Measurements from ENCODE around the gene KCNK6. TPM values are rescaled to one million over a fixed set of nuclear protein-coding genes. Genes with fewer than 3 reads are reported as not detected.

KCNK6 gene
- total and polyA plus RNA-seq, 4 experiments from 2014 or later, result 1.3 to 14.9 (median 11.0) TPM

GRCh38 chr19:38285567-38285966 is 34.1 kb upstream of the KCNK6 start:
- no peak overlapping the region for H3K27ac ChIP-seq (ENCODE audit: low read depth, low read length)
- H3K4me1 ChIP-seq (ENCODE audit: insufficient read depth, low read length), result peaks cover 12% of the 10 kb centered on the region
- DNase-seq, result no peak
- peaks cover 4% of the 10 kb centered on the region for H3K36me3 ChIP-seq (ENCODE audit: insufficient read depth, low read length)
- H3K9me3 Mint-ChIP-seq, result no peaks in the 10 kb centered on the region
- H3K9me3 ChIP-seq (ENCODE audit: control insufficient read depth in 1 of 2, low read length in 2 of 2), result no peaks in the 10 kb centered on the region
- no peak overlapping the region for H3K27ac Mint-ChIP-seq
- CTCF ChIA-PET (ENCODE audit: partially characterized antibody), result interaction anchor here (1.1 kb wide), 1 partner anchor 41 kb away, joined by 3 read pairs; no protein-coding TSS in a partner anchor
- intact Hi-C loops (cut with micrococcal nuclease), result no loop called here
- no peaks in the 10 kb centered on the region for H3K27me3 Mint-ChIP-seq
- H3K36me3 Mint-ChIP-seq, result peaks cover 9 to 19% of the 10 kb centered on the region in 2 donors
- no peaks in the 10 kb centered on the region for H3K27me3 ChIP-seq (ENCODE audit: insufficient read depth, low read length)
- H3K4me1 Mint-ChIP-seq, result peaks cover 7 to 15% (median 10%) of the 10 kb centered on the region in 4 donors
- H3K4me3 Mint-ChIP-seq, result no peak overlapping the region
- POLR2A ChIA-PET (ENCODE audit: partially characterized antibody), result no interaction called here
- H3K4me3 ChIP-seq (ENCODE audit: low read length in 2 of 2), result no peak overlapping the region

GRCh38 chr19:38287604-38288003 is 32.0 kb upstream of the KCNK6 start:
- H3K27me3 Mint-ChIP-seq, result no peaks in the 10 kb centered on the region
- intact Hi-C loops (cut with micrococcal nuclease), result no loop called here
- peaks cover 5% of the 10 kb centered on the region for H3K36me3 ChIP-seq (ENCODE audit: insufficient read depth, low read length)
- H3K27ac Mint-ChIP-seq, result no peak overlapping the region
- H3K9me3 Mint-ChIP-seq, result no peaks in the 10 kb centered on the region
- no peak overlapping the region for H3K27ac ChIP-seq (ENCODE audit: low read depth, low read length)
- POLR2A ChIA-PET (ENCODE audit: partially characterized antibody), result no interaction called here
- no peak for DNase-seq
- peaks cover 15 to 32% of the 10 kb centered on the region in 2 donors for H3K36me3 Mint-ChIP-seq
- H3K4me3 Mint-ChIP-seq, result no peak overlapping the region
- H3K4me3 ChIP-seq (ENCODE audit: low read length in 2 of 2), result no peak overlapping the region
- H3K27me3 ChIP-seq (ENCODE audit: insufficient read depth, low read length), result no peaks in the 10 kb centered on the region
- CTCF ChIA-PET (ENCODE audit: partially characterized antibody), result no interaction called here
- H3K4me1 Mint-ChIP-seq, result peaks cover 0 to 4% (median under 1%) of the 10 kb centered on the region in 4 donors
- H3K9me3 ChIP-seq (ENCODE audit: control insufficient read depth in 1 of 2, low read length in 2 of 2), result no peaks in the 10 kb centered on the region
- H3K4me1 ChIP-seq (ENCODE audit: insufficient read depth, low read length), result peaks cover 2% of the 10 kb centered on the region

- no peaks in the 10 kb centered on the region for H3K4me1 Mint-ChIP-seq
- no peaks in the 10 kb centered on the region for H3K27me3 ChIP-seq (ENCODE audit: insufficient read depth, low read length)
- H3K4me3 ChIP-seq (ENCODE audit: low read length in 2 of 2), result no peak overlapping the region
- no peak for DNase-seq
- H3K36me3 ChIP-seq (ENCODE audit: insufficient read depth, low read length), result peaks cover 5% of the 10 kb centered on the region
- ChIA-PET CTCF (ENCODE audit: partially characterized antibody) (no interaction called here), POLR2A (ENCODE audit: partially characterized antibody) (no interaction called here)
- intact Hi-C loops (cut with micrococcal nuclease), result no loop called here
- H3K36me3 Mint-ChIP-seq, result peaks cover 15 to 36% of the 10 kb centered on the region in 2 donors
- H3K27ac Mint-ChIP-seq, result no peak overlapping the region
- H3K4me1 ChIP-seq (ENCODE audit: insufficient read depth, low read length), result no peaks in the 10 kb centered on the region
- no peak overlapping the region for H3K4me3 Mint-ChIP-seq
- no peaks in the 10 kb centered on the region for H3K9me3 Mint-ChIP-seq
- H3K27me3 Mint-ChIP-seq, result no peaks in the 10 kb centered on the region
- no peaks in the 10 kb centered on the region for H3K9me3 ChIP-seq (ENCODE audit: control insufficient read depth in 1 of 2, low read length in 2 of 2)
- H3K27ac ChIP-seq (ENCODE audit: low read depth, low read length), result no peak overlapping the region
Observed at GRCh38 chr19:38288123-38288855, 31.4 kb upstream of the KCNK6 start.

DNA sequence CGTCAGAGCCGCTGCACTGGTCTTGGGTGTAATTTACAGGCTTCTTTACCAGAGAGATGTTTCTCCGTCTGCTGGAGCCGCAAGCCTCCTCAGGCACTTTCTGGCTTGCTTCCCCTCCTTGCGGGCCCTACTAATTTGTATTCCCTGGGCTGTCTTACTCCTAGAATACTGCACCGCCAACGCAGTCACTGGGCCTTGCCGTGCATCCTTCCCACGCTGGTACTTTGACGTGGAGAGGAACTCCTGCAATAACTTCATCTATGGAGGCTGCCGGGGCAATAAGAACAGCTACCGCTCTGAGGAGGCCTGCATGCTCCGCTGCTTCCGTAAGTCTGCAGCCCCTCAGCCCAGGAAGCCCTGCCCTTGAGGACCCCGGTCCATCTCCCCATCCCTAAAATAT is 29.7 kb upstream of the KCNK6 start:
- intact Hi-C loops (cut with micrococcal nuclease), result no loop called here
- DNase-seq, result no peak
- Mint-ChIP-seq H3K36me3 (peaks cover 15 to 34% of the 10 kb centered on the region in 2 donors), H3K9me3 (no peaks in the 10 kb centered on the region), H3K4me1 (no peaks in the 10 kb centered on the region), H3K27ac (no peak overlapping the region), H3K27me3 (no peaks in the 10 kb centered on the region), H3K4me3 (no peak overlapping the region)
- Histone ChIP-seq H3K36me3 (ENCODE audit: insufficient read depth, low read length) (peaks cover 5% of the 10 kb centered on the region), H3K9me3 (ENCODE audit: control insufficient read depth in 1 of 2, low read length in 2 of 2) (no peaks in the 10 kb centered on the region), H3K27ac (ENCODE audit: low read depth, low read length) (no peak overlapping the region), H3K4me1 (ENCODE audit: insufficient read depth, low read length) (no peaks in the 10 kb centered on the region), H3K4me3 (ENCODE audit: low read length in 2 of 2) (no peak overlapping the region), H3K27me3 (ENCODE audit: insufficient read depth, low read length) (no peaks in the 10 kb centered on the region)
- ChIA-PET POLR2A (ENCODE audit: partially characterized antibody) (no interaction called here), CTCF (ENCODE audit: partially characterized antibody) (no interaction called here)

- Mint-ChIP-seq H3K4me1 (no peaks in the 10 kb centered on the region), H3K9me3 (no peaks in the 10 kb centered on the region), H3K27me3 (no peaks in the 10 kb centered on the region), H3K4me3 (no peak overlapping the region), H3K27ac (no peak overlapping the region), H3K36me3 (peaks cover 15 to 34% of the 10 kb centered on the region in 2 donors)
- Histone ChIP-seq H3K27ac (ENCODE audit: low read depth, low read length) (no peak overlapping the region), H3K27me3 (ENCODE audit: insufficient read depth, low read length) (no peaks in the 10 kb centered on the region), H3K9me3 (ENCODE audit: control insufficient read depth in 1 of 2, low read length in 2 of 2) (no peaks in the 10 kb centered on the region), H3K36me3 (ENCODE audit: insufficient read depth, low read length) (peaks cover 5% of the 10 kb centered on the region), H3K4me3 (ENCODE audit: low read length in 2 of 2) (no peak overlapping the region), H3K4me1 (ENCODE audit: insufficient read depth, low read length) (no peaks in the 10 kb centered on the region)
- POLR2A ChIA-PET (ENCODE audit: partially characterized antibody), result no interaction called here
- CTCF ChIA-PET (ENCODE audit: partially characterized antibody), result interaction anchor here (0.8 kb wide), 1 partner anchor 58 kb away, joined by 3 read pairs; no protein-coding TSS in a partner anchor
- intact Hi-C loops (cut with micrococcal nuclease), result no loop called here
- DNase-seq, result no peak
Observed at GRCh38 chr19:38290631-38291147, 29.0 kb upstream of the KCNK6 start.

DNA sequence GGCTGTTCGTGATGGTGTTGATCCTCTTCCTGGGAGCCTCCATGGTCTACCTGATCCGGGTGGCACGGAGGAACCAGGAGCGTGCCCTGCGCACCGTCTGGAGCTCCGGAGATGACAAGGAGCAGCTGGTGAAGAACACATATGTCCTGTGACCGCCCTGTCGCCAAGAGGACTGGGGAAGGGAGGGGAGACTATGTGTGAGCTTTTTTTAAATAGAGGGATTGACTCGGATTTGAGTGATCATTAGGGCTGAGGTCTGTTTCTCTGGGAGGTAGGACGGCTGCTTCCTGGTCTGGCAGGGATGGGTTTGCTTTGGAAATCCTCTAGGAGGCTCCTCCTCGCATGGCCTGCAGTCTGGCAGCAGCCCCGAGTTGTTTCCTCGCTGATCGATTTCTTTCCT is 27.8 kb upstream of the KCNK6 start:
- Mint-ChIP-seq H3K4me3 (no peak overlapping the region), H3K9me3 (no peaks in the 10 kb centered on the region), H3K27ac (no peak overlapping the region), H3K4me1 (no peaks in the 10 kb centered on the region), H3K27me3 (no peaks in the 10 kb centered on the region), H3K36me3 (peaks cover 12 to 29% of the 10 kb centered on the region in 2 donors)
- peaks cover 5% of the 10 kb centered on the region for H3K36me3 ChIP-seq (ENCODE audit: insufficient read depth, low read length)
- ChIA-PET CTCF (ENCODE audit: partially characterized antibody) (no interaction called here), POLR2A (ENCODE audit: partially characterized antibody) (no interaction called here)
- no peak for DNase-seq
- no peak overlapping the region for H3K27ac ChIP-seq (ENCODE audit: low read depth, low read length)
- no peaks in the 10 kb centered on the region for H3K9me3 ChIP-seq (ENCODE audit: control insufficient read depth in 1 of 2, low read length in 2 of 2)
- no peaks in the 10 kb centered on the region for H3K4me1 ChIP-seq (ENCODE audit: insufficient read depth, low read length)
- no peaks in the 10 kb centered on the region for H3K27me3 ChIP-seq (ENCODE audit: insufficient read depth, low read length)
- intact Hi-C loops (cut with micrococcal nuclease), result no loop called here
- H3K4me3 ChIP-seq (ENCODE audit: low read length in 2 of 2), result no peak overlapping the region

GRCh38 chr19:38293281-38293680 is 26.4 kb upstream of the KCNK6 start:
- Histone ChIP-seq H3K4me3 (ENCODE audit: low read length in 2 of 2) (no peak overlapping the region), H3K4me1 (ENCODE audit: insufficient read depth, low read length) (no peaks in the 10 kb centered on the region), H3K27ac (ENCODE audit: low read depth, low read length) (no peak overlapping the region), H3K27me3 (ENCODE audit: insufficient read depth, low read length) (no peaks in the 10 kb centered on the region), H3K9me3 (ENCODE audit: control insufficient read depth in 1 of 2, low read length in 2 of 2) (no peaks in the 10 kb centered on the region), H3K36me3 (ENCODE audit: insufficient read depth, low read length) (peaks cover 5% of the 10 kb centered on the region)
- intact Hi-C loops (cut with micrococcal nuclease), result no loop called here
- no peaks in the 10 kb centered on the region for H3K27me3 Mint-ChIP-seq
- no peaks in the 10 kb centered on the region for H3K4me1 Mint-ChIP-seq
- DNase-seq, result no peak
- no peaks in the 10 kb centered on the region for H3K9me3 Mint-ChIP-seq
- no peak overlapping the region for H3K4me3 Mint-ChIP-seq
- ChIA-PET CTCF (ENCODE audit: partially characterized antibody) (no interaction called here), POLR2A (ENCODE audit: partially characterized antibody) (no interaction called here)
- H3K27ac Mint-ChIP-seq, result no peak overlapping the region
- H3K36me3 Mint-ChIP-seq, result peaks cover 11 to 29% of the 10 kb centered on the region in 2 donors
